ENCODE results near the gene LINGO4. TPM values are rescaled to one million over a fixed set of nuclear protein-coding genes. Genes with fewer than 3 reads are reported as not detected.

Gene LINGO4
- total RNA-seq, 1 donor, result under 0.01 TPM

DNA sequence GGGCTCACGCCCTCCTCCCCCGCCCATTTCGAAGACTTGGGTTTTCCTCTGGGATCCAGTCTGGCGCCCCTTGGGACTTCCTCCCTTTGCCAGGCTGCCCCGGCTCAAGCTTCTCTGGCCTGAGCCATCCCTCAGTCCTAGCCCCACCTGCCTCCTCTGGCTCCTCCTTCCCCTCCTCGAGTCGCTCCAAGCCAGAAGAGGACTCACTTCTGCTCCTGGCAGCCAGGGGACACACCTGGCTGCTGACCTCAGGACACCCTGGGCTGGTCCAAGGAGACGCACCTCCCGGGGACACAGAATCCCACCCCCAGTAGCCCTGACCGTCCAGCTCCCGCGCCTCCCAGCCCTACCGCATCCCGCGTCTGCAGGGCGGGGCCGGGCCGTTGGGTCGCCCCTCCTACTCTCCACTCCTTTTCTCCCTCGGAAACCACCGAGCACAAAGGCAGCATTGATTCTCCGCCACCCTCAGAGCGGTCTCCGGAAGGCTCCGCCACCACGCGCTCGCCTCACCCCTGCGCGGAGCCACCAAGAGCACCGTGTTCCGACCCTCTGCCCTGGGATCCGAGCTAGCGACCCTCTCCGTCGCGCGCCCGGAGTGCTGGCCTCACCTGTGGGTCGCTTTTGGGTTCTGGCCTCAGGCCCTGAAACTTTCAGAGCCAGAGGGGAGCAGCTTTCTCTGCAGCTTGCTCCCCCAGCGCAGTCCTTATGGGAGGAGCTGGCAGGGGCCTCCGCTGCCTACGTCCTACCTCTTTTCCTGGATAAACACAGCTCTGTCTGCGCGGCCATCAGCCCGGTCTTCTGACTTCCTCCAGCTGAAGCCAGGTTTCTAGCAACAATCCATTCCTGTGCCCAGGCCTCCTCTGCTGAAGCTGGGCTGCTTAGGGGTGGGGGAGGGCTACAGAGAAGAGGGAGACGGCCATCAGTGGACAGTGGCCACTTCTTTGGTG, 34.5 kb upstream of the LINGO4 start, which contains the start of gene C2CD4D:
TSS of gene C2CD4D (minus strand) at position 364 of the 947 bp plus-strand sequence. CDS start 831 bp downstream, outside the sequence.
- H3K27me3 ChIP-seq (ENCODE audit: insufficient read depth, low read length), result peaks cover 35% of the 10 kb centered on the region
- H3K9me3 ChIP-seq (ENCODE audit: low read depth, low read length), result no peaks in the 10 kb centered on the region
- H3K4me3 ChIP-seq (ENCODE audit: low read length), result peak within 1 kb of the TSS; percentile 24
- H3K4me1 ChIP-seq (ENCODE audit: insufficient read depth, low read length), result peaks cover 47% of the 10 kb centered on the region

GRCh38 chr1:151839082-151839412, 33.8 kb upstream of the LINGO4 start:
- Histone ChIP-seq H3K27me3 (ENCODE audit: insufficient read depth, low read length) (peaks cover 35% of the 10 kb centered on the region), H3K4me1 (ENCODE audit: insufficient read depth, low read length) (peaks cover 54% of the 10 kb centered on the region), H3K9me3 (ENCODE audit: low read depth, low read length) (no peaks in the 10 kb centered on the region), H3K4me3 (ENCODE audit: low read length) (peak overlapping the region; percentile 24)

DNA sequence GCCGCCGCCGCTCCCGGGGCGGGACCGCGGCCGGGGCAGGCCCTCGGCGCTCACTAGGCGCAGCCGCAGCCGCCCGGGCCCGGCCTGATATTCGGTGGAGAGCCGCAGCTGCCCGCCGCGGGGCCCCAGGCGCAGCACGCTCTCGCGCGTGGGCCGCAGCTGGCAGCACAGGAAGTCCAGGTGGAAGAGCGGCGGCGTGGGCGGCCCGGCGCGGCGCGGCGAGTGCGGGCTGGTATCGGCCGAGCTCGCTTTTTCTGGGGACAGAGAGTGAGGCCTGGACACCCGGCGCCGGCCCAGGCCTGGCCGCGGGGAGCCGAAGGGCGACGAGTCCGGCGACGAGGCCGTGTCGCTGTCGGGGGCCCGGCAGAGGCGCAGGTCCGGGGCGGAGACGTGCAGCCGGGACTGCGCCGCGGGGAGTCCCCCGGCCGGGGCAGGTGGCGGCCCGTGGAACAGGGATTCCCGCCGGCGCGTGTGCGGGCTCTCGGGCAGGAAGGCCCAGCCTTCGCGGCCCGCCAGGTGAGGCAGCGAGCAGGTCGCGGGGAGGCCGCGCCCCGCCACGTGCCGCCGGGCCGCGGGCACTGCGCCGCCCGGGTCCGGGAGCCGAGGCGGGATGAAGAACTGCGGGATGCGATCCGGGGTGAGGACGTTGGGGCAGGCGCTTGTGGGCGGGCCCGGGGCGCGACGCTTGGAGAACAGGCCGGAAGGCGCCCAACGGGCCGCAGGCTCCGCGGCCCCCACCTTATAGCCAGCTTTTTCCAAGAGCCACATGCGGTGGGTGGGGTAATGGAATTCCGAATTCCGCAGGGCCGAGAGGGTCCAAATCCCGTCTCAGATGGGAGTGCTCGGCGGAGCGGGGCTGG, 33.2 kb upstream of the LINGO4 start:
- no peaks in the 10 kb centered on the region for H3K9me3 ChIP-seq (ENCODE audit: low read depth, low read length)
- H3K4me1 ChIP-seq (ENCODE audit: insufficient read depth, low read length), result peaks cover 59% of the 10 kb centered on the region
- H3K4me3 ChIP-seq (ENCODE audit: low read length), result peak overlapping the region; percentile 24
- H3K27me3 ChIP-seq (ENCODE audit: insufficient read depth, low read length), result peaks cover 35% of the 10 kb centered on the region

DNA sequence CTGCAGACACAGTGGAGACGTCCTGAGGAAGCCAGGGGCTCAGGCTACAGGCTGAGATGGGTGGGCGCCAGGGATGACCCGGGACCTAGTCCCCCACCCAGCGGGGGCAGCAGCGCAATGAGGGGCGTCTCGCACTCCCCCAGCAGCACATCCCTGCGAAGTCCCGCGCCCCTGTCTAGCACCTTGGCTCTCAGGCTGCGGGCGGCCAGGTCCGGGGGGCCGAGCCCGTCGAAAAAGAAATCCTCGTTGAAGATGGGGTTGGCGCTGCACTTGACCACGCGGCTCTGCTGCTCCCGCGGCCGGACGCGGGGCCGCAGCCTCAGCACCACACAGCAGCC, 32.6 kb upstream of the LINGO4 start:
- Histone ChIP-seq H3K4me1 (ENCODE audit: insufficient read depth, low read length) (peaks cover 65% of the 10 kb centered on the region), H3K9me3 (ENCODE audit: low read depth, low read length) (no peaks in the 10 kb centered on the region), H3K4me3 (ENCODE audit: low read length) (no peak overlapping the region), H3K27me3 (ENCODE audit: insufficient read depth, low read length) (peaks cover 35% of the 10 kb centered on the region)

DNA sequence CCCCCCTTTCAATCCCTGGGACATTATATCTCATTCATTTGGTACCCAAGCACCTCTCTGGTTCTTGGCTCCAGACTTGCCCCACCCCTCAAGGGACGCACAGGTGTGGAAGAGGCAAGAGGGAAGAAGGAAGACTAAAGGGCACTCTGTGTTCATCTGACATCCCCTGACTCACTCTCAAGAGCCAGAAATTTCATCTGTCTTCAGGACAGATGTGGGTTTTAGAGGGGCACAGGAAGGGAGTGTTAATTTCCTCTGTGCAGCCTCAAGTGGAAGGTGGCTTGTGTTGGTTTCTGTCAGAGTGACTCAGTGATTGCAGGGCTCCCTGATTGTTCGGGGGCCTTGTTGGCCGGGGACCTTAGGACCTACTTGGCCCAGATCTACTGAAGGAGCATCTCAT, 32.0 kb upstream of the LINGO4 start:
- peaks cover 72% of the 10 kb centered on the region for H3K4me1 ChIP-seq (ENCODE audit: insufficient read depth, low read length)
- H3K27me3 ChIP-seq (ENCODE audit: insufficient read depth, low read length), result peaks cover 35% of the 10 kb centered on the region
- no peak overlapping the region for H3K4me3 ChIP-seq (ENCODE audit: low read length)
- H3K9me3 ChIP-seq (ENCODE audit: low read depth, low read length), result no peaks in the 10 kb centered on the region

DNA sequence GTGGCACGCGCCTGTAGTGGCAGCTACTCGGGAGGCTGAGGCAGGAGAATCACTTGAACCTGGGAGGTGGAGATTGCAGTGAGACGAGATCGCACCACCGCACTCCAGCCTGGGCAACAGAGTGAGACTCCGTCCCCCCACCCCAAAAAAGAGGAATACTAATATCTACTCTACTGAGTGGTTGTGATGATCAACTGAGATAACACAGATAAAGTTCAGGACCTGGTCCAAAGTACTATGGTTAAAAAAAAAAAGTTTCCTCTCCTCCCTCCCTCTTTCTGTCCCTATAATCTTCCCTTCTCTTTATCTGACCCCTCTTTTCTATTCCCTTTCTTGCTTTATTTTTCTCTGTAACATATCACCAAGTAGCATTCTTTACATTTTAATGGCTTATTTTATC, 30.4 kb upstream of the LINGO4 start:
- H3K4me3 ChIP-seq (ENCODE audit: low read length), result no peak overlapping the region
- H3K4me1 ChIP-seq (ENCODE audit: insufficient read depth, low read length), result peaks cover 85% of the 10 kb centered on the region
- peaks cover 28% of the 10 kb centered on the region for H3K27me3 ChIP-seq (ENCODE audit: insufficient read depth, low read length)
- no peaks in the 10 kb centered on the region for H3K9me3 ChIP-seq (ENCODE audit: low read depth, low read length)

- Histone ChIP-seq H3K4me3 (ENCODE audit: low read length) (no peak overlapping the region), H3K4me1 (ENCODE audit: insufficient read depth, low read length) (peaks cover 88% of the 10 kb centered on the region), H3K9me3 (ENCODE audit: low read depth, low read length) (no peaks in the 10 kb centered on the region), H3K27me3 (ENCODE audit: insufficient read depth, low read length) (peaks cover 14% of the 10 kb centered on the region)
Measured at GRCh38 chr1:151834239-151834638, 29.0 kb upstream of the LINGO4 start.

GRCh38 chr1:151833172-151833900, 28.1 kb upstream of the LINGO4 start:
- no peak overlapping the region for H3K4me3 ChIP-seq (ENCODE audit: low read length)
- no peaks in the 10 kb centered on the region for H3K9me3 ChIP-seq (ENCODE audit: low read depth, low read length)
- peaks cover 8% of the 10 kb centered on the region for H3K27me3 ChIP-seq (ENCODE audit: insufficient read depth, low read length)
- peaks cover 88% of the 10 kb centered on the region for H3K4me1 ChIP-seq (ENCODE audit: insufficient read depth, low read length)

GRCh38 chr1:151832318-151832980, 27.2 kb upstream of the LINGO4 start:
- Histone ChIP-seq H3K9me3 (ENCODE audit: low read depth, low read length) (no peaks in the 10 kb centered on the region), H3K4me3 (ENCODE audit: low read length) (no peak overlapping the region), H3K27me3 (ENCODE audit: insufficient read depth, low read length) (peaks cover 4% of the 10 kb centered on the region), H3K4me1 (ENCODE audit: insufficient read depth, low read length) (peaks cover 88% of the 10 kb centered on the region)

DNA sequence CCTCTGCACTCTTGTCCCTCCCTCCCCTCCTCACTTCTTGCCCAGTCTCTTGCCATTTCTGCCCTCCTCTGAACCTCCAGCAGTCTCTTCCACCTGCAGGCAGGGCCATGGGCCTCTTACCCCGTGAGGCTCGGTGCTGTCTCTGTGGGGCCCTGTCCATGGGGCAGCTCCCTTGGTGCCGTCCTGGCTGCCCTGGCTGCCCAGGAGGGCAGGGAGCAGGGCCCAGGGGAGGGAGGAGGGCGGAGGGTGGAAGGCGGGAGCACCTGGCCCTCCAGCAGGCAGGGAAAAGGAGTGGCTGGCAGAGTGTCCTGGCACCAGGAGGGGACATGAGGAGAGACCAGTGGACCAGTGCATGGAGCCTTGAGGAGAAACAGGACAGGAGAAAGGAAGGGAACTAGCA, 26.4 kb upstream of the LINGO4 start, which contains the start of gene RORC:
TSS of gene RORC (minus strand) at position 198 of the 400 bp plus-strand sequence. CDS start at position 160, 38 bp downstream.
- Histone ChIP-seq H3K27me3 (ENCODE audit: insufficient read depth, low read length) (no peaks in the 10 kb centered on the region), H3K4me1 (ENCODE audit: insufficient read depth, low read length) (peaks cover 80% of the 10 kb centered on the region), H3K9me3 (ENCODE audit: low read depth, low read length) (no peaks in the 10 kb centered on the region), H3K4me3 (ENCODE audit: low read length) (no peak within 1 kb of the TSS)

DNA sequence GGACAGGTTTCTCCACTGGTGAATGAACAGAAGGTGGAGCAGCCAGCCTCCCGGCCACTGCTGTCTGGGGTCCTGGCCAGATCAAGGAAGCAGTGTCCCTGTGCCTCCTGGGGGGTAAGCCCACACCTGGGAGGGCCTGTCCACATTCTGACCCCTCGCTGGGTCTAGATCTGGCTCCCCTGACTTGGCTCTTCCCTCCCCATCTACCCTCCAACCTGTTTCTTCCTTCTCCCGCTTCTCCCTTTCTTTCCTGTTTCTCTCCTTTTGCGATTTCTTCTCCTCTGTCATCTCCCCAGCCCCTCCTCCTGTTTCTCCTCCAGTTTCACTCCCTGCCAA, 26.0 kb upstream of the LINGO4 start:
- Histone ChIP-seq H3K27me3 (ENCODE audit: insufficient read depth, low read length) (no peaks in the 10 kb centered on the region), H3K4me1 (ENCODE audit: insufficient read depth, low read length) (peaks cover 78% of the 10 kb centered on the region), H3K9me3 (ENCODE audit: low read depth, low read length) (no peaks in the 10 kb centered on the region), H3K4me3 (ENCODE audit: low read length) (no peak overlapping the region)

DNA sequence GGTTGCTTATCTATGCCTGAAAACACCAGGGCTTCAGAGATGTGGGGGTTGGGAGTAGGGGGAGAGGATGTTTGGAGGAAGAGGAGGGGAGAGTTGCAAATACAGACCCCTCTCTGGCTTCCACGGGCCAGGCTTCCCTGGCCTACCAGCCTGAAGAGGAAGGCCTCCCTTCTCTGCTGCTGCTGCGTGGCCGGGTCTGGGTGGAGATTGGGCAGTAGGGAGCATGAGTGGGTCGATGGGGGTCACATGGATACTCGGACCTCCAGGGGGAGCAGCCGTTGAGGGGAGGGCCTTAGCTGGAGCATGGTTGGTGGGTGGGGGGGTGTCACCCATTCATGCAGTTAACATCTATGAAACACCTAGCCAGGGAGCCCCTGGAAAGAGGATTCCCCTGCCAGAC, 24.8 kb upstream of the LINGO4 start:
- peaks cover 74% of the 10 kb centered on the region for H3K4me1 ChIP-seq (ENCODE audit: insufficient read depth, low read length)
- H3K4me3 ChIP-seq (ENCODE audit: low read length), result no peak overlapping the region
- H3K27me3 ChIP-seq (ENCODE audit: insufficient read depth, low read length), result no peaks in the 10 kb centered on the region
- H3K9me3 ChIP-seq (ENCODE audit: low read depth, low read length), result no peaks in the 10 kb centered on the region

GRCh38 chr1:151829352-151830046, 24.3 kb upstream of the LINGO4 start:
- H3K27me3 ChIP-seq (ENCODE audit: insufficient read depth, low read length), result no peaks in the 10 kb centered on the region
- no peak overlapping the region for H3K4me3 ChIP-seq (ENCODE audit: low read length)
- no peaks in the 10 kb centered on the region for H3K9me3 ChIP-seq (ENCODE audit: low read depth, low read length)
- peaks cover 68% of the 10 kb centered on the region for H3K4me1 ChIP-seq (ENCODE audit: insufficient read depth, low read length)

GRCh38 chr1:151828921-151829320, 23.7 kb upstream of the LINGO4 start:
- H3K4me3 ChIP-seq (ENCODE audit: low read length), result no peak overlapping the region
- H3K27me3 ChIP-seq (ENCODE audit: insufficient read depth, low read length), result no peaks in the 10 kb centered on the region
- H3K9me3 ChIP-seq (ENCODE audit: low read depth, low read length), result no peaks in the 10 kb centered on the region
- H3K4me1 ChIP-seq (ENCODE audit: insufficient read depth, low read length), result peaks cover 62% of the 10 kb centered on the region

All from mononuclear cell (primary cell).